GM19455 (cell line): ENCODE measurements around the gene FOLR1.

Source experiments
- ATAC-seq: cut with Tn5 transposase; IDR thresholded peaks from one replicate; pipeline ENCODE4 v1.9.1; 2021; ENCODE audit not compliant: unreplicated experiment

FOLR1 gene

DNA sequence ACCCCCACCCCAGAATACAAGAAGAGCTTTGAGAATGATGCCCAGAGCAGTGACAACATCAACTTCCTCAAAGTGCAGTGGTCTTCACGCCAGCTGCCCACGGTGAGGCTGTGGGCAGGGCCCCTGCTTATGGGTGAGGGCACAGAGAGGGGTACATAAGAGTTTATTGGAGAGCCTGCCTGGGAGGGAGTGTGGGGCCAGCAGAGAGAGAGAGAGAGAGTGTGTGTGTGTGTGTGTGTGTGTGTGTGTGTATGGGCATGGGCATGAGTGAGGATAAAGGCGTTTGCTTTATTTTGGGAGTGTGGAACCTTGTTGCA is 42.5 kb downstream of the FOLR1 start:
- ATAC-seq = no peak

DNA sequence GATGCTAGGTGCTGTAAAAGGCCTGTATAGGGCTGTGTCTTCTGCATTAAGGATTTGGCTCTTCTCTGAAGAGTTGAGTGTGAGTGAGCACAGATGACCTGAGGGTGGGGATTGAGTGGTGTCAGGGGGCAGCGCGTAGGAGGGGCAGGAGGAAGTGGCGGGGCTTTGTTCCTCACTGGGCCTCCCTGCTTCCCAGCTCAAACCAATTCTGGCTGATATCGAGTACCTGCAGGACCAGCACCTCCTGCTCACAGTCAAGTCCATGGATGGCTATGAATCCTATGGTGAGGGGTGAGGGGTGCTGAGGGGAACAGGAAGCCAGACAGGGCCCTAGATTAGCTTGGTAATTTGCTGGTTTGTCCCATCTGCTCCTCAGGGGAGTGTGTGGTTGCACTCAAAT is 43.0 kb downstream of the FOLR1 start:
- ATAC-seq = no peak

DNA sequence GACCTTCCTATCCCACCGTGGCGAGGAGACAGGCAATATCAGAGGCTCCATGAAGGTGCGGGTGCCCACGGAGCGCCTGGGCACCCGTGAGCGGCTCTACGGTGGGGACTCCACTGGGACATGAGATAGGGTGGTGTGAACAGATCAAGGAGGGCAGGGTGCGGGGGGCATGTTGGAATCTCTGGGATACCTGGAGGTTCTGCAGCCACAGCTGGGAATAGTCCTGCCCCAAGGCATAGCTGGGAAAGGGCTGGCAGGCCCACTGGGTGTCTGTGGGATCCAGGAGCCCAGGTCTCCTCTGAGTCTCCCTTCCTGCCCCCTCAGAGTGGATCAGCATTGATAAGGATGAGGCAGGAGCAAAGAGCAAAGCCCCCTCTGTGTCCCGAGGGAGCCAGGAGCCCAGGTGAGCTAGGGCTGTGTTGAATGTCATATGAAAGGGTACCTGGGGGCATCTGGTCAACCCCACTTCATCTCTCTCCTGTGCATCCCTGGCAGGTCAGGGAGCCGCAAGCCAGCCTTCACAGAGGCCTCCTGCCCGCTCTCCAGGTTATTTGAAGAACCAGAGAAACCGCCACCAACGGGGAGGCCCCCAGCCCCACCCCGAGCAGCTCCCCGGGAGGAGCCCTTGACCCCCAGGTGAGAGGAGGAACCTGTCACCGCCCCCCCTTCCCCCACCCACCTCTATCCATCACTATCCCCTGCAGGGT is 43.6 kb downstream of the FOLR1 start:
- ATAC-seq = no peak

DNA sequence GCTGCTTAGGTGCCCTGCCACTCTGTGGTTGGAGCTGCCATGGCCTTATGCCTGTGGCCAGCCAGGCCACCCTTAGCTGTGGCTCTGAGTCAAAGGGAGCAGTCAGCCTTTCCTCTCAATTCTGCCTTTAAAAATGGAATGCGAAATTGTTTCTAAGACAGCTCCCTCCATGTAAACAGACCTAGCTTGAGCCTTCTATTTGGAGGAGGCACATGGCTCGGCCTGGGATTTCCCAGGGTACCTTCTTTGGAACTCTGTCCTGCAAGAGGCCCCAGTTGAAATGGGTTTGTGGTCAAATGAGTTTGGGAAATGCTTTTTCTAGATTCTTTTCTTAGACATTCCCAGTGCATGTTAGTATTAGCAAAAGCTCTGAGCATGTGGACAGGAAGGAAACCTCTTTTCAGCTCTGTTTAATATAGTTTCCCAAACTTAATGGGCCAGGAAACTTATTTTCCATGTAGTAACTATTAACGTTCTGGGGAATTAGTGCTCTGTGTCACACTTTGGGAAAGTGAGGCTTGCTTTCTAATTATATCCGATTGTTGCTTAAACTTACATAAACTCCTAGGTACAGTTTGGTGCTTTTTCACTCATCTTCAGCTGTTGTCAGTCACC is 44.2 kb downstream of the FOLR1 start:
- no peak for ATAC-seq

DNA sequence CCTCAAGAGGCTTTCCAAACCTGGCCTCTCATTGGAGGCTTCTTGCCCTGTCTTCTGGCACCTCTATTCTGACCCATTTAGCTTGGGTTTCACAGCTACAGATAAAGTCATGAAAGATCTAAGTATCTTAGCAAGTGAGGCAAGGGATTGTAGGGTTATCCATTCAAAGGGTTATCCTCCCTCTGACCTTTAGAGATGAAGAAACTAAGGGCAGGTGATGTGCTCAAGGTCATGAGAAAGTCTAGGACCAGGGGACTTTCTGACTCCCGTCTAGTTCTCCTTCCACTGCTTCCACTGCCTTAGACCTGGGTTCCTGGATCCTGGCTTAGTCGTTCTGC is 44.8 kb downstream of the FOLR1 start:
- no peak for ATAC-seq

DNA sequence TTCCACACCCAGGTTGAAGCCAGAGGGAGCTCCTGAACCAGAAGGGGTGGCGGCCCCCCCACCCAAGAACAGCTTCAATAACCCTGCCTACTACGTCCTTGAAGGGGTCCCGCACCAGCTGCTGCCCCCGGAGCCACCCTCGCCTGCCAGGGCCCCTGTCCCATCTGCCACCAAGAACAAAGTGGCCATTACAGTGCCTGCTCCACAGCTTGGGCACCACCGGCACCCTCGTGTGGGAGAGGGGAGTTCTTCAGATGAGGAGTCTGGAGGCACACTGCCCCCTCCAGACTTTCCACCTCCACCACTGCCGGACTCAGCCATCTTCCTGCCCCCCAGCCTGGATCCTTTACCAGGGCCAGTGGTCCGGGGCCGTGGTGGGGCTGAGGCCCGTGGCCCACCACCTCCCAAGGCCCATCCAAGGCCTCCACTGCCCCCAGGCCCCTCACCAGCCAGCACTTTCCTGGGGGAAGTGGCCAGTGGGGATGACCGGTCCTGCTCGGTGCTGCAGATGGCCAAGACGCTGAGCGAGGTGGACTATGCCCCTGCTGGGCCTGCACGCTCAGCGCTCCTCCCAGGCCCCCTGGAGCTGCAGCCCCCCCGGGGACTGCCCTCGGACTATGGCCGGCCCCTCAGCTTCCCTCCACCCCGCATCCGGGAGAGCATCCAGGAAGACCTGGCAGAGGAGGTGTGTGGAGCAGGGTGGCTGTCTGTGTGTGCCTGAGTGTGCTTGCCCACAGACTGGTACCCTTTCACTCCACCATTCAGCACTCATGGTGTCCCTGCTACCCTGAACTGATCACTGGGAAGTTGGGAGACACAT is 45.4 kb downstream of the FOLR1 start:
- ATAC-seq = no peak

DNA sequence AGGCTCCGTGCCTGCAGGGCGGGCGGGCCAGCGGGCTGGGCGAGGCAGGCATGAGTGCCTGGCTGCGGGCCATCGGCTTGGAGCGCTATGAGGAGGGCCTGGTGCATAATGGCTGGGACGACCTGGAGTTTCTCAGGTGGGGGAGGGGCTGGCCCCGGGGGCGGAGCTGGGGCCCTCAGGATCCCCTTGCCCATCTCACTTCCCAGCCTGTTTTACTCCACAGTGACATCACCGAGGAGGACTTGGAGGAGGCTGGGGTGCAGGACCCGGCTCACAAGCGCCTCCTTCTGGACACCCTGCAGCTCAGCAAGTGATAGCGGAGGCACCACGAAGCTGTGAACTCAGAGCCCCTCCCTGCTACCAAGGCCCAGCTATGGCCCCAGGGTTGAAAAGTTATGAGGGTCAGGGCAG is 46.1 kb downstream of the FOLR1 start:
- ATAC-seq = no peak

DNA sequence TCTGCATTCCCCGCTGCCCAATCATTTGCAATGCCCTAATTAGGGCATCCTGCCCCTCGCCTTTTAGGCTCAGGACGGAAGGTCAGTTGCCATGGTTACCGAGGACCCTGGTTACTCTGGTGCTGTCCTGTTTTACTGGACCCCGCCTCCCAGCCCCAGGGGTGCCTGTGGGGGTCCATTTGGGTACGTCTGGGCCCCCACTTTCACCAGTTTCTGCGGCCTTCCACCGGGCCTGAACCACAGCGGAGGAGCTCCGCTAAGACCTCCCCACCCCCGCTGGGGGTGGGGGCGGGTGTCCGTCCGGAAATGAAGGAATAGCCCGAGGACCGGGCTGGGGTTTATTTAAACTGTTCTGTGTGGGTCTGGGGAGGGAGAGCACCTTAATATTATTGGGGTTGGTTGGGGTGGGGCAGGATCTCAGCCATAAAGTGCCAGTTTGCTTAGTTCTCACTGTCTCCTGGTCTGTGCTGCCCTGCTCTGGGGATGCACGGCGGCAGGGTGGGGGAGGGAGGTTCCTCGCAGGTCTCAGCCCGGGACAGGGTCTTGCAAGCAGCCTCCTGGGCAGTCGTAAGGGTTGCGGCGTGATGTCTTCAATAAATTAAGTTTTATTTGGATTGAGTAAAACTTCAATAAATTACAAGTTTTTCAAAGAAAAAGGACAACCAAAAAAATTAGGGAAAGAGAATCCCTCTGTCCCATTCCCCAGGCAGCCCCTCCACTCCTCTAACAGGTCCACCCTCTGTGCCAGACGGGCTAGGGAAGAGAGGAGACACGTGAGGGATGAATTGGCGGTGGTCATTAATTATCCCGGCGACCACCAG is 46.8 kb downstream of the FOLR1 start:
- no peak for ATAC-seq

DNA sequence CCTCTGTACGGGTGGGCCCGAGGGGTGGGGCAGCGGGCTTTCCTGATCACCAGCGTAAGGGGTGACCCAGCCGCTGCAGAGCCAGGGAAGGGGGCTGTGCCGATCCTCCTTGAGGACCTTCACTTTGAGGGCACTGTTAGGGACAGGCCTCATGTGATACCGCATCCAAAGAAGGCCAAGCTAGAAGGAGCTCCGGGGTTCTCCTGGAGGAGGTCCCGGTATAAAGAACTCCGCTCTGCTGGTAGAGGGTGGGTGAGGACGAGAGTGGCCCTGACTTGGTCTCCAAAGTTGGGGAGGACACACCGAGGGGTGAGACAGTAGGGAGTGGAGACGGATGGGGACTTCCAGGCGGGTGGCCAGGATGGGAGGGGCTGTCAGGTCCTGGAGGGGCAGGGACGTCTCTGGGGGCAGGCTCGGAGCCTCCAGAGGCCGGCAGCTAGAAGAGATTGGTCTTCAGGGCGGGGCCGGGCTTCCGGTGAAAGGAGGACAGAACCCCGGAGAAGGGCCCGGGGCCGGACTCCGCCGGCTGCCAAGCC is 47.4 kb downstream of the FOLR1 start:
- ATAC-seq = no peak

DNA sequence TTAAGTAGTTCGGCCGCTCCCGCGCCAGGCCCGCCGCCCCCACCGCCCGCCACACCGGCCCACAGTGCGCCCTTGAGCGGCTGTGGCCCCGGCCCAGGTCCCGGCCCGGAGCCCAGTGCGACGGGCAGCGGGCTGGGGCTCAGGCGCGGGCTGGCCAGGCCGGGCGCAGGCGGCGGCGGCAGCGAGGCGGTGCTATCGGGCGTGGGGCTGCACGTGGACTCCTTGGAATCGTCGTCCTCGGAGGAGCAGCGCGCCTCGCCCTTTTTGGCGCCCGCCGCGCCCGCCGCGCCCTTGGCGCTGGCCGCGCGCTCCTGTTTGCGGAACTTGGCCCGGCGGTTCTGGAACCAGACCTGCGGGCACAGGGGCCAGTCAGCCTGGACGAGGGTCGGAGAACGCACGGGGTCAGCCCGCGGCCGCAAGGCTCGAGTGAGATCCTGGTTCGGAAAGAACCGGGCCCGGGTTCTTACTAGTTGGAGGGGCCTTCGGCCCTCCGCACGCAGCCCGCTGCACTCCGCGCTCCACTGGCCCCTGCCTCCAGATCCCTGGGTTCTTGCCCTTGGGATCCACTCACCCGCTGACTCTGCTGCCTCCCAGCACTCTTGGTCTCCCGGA is 48.0 kb downstream of the FOLR1 start:
- no peak for ATAC-seq

DNA sequence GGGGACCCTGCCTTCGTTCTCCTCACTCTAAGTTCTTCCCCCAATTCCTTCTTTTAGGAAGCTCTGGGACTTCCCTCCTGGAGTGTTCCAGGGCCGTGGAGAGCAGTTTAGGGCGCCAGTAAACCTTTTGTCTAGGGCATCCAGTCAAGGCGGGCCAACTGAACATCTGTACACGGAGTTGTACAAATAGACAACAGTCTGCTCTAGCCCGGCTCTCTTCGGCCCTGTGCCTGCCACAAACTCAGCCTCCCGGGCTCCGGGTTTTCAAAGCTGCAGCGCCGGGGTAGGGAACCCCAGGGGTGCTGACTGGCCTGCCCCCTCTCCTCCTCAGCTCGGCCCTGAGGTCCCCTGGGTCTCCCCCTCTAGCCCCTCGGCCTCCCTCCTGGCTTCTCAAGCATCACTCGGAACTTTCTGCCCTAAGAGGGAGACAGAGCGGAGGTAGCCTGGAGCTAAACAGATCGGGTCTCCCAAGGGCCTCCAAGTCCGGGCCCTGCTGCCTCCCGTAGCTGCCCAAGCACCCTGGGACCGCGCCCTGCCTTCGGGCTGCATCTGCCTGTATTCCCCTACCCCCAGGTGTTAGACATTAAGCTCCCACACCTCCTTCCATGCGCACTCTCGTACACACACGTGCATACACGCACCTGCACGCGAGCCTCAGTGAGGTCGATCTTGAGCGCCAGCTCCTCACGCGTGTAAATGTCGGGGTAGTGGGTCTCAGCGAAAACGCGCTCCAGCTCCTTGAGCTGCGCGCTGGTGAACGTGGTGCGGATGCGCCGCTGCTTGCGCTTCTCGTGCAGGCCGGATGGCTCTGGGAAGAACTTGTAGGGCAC is 48.7 kb downstream of the FOLR1 start:
- ATAC-seq = no peak

DNA sequence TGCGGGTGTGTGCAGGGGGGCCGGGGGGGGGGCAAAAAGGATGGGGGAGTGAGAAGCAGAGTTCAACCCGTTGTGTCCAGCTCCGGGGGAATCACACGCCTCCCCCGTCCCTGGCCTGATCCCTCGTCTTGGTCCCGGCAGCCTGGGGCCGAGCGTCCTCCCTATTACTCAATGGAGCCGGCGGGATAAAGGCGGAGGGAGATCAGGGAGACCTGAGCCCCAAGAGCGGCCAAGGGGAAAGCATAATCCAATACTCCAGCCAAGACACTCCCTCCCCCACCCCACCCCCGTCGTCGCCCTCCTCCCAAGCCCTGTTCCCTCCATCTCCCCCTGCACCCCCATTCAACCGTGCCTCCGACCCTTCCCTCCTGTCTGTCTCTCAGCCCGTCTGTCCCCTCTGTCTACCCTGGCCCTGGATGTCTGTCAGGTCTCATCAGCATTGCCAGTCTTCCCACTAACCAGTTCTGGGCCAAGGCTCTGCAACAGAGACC is 49.4 kb downstream of the FOLR1 start:
- ATAC-seq = no peak

DNA sequence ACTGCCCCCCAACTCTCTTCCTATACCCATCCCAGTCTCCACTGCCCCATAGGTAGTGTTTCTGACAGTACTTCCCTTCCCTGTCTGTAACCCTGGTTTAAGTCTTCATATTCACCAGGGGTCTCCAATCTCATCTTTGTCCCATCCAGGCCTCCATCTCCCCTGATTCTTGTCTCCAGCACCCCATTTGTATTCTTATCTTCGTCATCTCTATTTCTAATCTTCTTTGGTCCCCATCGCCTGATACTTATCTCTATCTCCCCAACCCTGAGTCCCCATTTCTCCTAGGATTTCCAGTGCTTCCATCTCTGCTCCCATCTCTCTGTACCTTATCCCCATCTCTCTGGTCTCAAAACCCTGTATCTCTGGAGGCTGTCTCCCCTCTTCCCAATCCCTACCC is 50.2 kb downstream of the FOLR1 start:
- ATAC-seq = no peak

DNA sequence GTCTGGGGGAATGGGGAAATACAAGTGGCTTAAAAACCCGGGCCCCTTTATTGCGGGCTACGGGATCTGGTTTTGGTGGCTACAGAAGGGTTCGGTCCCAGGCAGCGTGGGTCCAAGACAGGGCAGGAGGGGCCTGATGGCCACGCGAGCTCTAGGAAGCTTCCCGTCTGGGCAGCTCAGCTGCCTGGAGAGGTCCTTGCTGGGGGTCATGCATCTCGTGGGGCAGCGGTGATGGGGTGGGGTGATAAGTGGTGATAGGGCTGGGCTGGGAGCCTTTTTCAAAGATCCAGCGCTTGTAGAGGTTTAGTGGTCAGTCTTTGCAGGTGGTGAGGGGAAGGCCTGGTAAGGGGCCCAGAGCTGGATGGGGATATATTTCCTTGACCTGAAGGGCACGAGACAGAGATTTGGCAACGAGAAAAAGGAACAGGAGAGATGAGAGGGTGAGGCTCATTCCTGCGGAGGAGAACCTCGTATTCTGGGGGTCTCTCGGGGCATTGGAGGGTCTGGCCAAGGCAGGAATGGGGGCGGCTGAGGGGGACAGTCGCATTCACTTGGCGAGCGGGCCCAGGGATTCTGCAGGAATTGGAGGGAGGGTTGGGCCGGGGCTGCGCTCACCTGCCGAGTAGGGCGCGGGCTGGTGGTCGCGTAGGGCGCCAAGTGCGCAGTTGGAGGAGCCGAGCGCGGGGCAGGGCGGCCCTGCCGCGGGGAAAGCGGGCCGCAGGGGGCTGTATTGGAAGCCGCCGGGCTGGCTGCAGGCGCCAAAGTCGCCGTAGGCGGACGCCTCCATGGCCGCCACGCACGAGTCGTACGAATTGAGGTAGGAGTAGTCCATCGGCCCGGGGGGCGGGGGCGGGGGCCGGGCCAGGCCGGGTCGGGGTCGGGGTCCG is 51.5 kb downstream of the FOLR1 start:
- ATAC-seq = no peak

DNA sequence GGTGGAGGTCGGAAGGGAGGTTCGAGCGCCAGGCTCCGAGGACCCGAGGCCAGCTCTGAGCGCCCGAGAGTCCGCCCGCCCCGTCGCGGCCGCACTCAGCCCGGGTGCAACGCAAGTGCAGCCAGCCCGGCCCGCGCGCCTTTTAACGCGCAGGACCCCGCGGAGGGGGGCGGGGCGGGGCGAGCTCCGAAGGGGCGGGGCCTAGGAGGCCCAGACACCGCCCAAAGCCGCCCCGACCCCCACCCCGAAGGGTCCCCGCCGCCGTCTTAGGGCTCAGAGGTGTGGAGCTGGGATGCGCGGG is 52.1 kb downstream of the FOLR1 start, which contains the start of gene PHOX2A:
Gene PHOX2A (minus strand): TSS at position 117 of the 301 bp plus-strand sequence. CDS start 172 bp downstream, outside the sequence.
- no peak for ATAC-seq

DNA sequence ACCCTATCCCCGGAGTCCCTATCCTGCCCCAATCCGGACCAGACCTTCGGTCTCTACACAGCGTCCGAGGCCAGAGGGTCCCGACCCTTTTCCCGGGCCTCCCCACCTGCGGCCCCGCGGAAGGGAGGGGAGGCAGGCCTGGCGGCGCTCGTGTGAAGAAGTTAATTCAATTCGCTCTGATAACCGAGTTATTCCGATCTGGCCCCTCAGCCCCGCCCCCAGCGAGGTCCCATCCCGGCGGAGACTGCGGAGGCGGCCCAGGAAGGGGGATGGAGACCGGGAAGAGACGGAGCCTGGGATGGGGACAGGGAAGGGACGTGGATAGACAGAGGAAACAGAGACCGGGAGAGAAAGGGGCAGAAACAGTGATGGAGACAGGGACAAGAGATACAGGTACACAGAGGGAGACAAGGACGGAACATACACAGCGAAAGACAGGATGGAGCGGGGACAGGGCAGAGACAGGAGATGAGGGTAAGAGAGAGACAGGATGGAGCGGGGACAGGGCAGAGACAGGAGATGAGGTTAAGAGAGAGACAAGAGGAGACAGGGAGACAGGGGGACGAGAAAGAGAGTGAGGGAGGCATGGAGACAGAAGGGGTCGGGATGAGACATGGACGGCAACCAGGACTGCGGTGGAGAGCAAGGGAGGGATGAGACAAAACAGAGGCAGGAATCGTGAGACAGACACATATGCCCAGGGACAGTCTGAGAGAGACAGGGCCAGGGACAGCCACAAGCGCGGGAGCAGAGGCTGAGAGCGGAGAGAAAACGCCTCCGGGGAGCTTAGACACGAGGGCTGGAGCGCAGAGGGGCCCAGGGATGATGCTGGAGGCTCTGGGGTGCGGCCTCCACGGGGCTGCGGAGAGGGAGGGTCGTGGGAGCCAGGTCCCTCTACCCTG is 52.7 kb downstream of the FOLR1 start:
- ATAC-seq = no peak

DNA sequence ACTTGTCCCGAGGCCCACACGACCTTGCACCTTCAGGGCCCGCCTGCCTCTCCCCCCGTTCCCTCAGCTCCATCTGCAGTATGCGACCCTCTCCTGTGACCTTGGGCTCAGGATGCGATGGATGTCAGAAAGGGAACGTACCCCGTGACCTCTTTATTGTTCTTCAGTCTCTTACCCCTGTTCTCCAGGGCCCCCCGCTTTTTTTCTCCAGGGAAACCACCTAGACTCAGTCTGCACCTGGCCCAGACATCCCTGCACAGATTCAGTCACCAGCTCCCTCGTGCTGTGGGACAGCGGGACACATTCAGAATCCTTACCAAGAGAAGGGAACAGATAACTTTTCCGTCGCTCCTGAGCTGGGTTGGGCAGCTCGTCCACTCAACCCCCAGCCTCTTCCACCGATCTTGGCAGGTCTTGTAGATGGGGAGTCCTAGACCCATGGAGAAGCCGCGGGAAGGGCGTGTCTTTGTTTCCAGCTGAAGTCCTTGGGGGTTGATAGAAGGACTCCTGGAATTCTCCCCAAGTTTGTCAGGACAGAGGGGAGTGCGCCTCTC is 53.4 kb downstream of the FOLR1 start:
- ATAC-seq = no peak
